ENCODE measurements around the gene TWF2.

The TWF2 gene

DNA sequence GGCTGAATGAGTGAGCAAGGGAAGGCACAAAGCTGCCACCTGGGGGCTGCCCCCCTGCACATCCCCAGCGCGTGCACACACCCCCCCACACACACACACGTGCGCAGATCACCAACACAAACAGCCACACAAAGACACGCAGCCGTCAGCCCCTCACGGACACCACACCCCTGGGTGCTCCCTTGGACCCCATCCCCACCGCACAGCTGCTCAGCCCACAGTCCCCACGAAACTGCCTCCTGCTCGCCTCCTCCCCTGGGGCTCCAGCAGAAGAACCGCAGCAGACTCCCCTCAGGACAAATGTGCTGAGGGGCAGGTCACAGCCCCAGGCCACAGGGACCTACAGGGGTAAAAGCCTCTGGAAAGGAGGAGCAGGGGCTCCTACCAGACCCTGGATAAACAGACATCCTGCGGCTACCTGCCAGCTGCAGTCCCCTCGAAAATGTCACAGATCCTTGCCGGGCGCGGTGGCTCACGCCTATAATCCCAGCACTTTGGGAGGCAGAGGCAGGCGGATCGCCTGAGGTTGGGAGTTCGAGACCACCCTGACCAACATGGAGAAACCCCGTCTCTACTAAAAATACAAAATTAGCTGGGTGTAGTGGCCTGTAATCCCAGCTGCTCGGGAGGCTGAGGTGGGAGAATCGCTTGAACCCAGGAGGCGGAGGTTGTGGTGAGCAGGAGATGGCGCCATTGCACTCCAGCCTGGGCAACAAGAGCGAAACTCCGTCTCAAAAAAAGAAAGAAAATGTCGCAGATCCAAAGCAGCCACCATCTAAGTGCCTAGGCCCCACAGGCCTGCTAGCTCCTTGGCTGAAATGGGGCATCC lies 6.5 kb downstream of the TWF2 start:
- peaks cover 58% of the 10 kb centered on the region for H3K36me3 ChIP-seq
- no peak for TF ChIP-seq Cebpa-rat (IDR thresholded peaks at IDR 0.05)
- peak overlapping the region; percentile 47 for H3K4me3 ChIP-seq
- peak overlapping the region; percentile 67 for H3K9ac ChIP-seq
- H3K27ac ChIP-seq, result peak overlapping the region; percentile 86
- no peaks in the 10 kb centered on the region for H3K9me3 ChIP-seq
- H3K4me1 ChIP-seq, result peaks cover 95% of the 10 kb centered on the region
- H3K4me2 ChIP-seq, result peak overlapping the region; percentile 81
- H4K20me1 ChIP-seq, result peaks cover 34% of the 10 kb centered on the region
- no peaks in the 10 kb centered on the region for H3K27me3 ChIP-seq

DNA sequence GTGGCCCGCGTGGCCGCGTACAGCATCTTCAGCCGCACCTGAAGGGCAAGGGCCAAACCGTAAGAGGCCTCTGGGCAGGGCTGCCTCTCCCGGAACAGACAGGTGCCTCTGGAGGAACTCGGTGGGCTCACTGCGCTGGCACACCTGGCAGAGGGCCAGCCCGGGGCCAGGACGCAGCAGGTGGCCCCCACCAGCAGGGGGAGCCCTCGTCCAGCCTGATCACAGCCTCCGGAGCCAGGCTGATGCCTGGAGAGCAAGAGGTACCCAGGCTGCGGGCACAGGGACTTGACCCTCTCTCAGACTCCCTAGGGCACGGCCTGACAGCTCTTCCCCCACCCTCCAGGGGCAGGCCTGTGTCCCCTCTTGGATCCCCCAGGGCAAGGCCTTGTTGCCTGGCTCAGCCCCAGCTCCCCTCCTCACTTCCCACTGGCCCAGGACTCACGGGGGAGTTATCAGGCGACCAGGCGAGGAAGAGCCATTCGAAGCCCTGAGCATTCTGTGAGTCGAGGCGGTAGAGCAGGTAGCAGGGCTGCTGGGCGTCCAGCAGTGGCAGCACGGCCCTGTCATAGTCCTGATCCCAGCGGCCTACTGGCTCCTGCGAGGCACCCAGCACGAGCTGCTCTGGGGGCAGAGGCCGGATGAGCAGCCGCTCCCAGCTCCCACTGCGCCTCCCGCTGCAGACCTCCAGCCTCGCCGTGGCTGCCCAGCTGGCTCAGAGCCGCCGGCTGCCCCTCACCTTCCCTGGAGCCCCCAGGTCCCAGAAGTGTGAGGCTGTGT lies 7.3 kb downstream of the TWF2 start:
- Histone ChIP-seq H3K4me1 (peaks cover 95% of the 10 kb centered on the region), H3K4me2 (peak overlapping the region; percentile 81), H3K27ac (peak overlapping the region; percentile 86), H3K36me3 (peaks cover 60% of the 10 kb centered on the region), H3K27me3 (no peaks in the 10 kb centered on the region), H3K9me3 (no peaks in the 10 kb centered on the region), H4K20me1 (peaks cover 26% of the 10 kb centered on the region), H3K9ac (peak overlapping the region; percentile 67), H3K4me3 (peak overlapping the region; percentile 47)
- no peak for TF ChIP-seq Cebpa-rat (IDR thresholded peaks at IDR 0.05)

DNA sequence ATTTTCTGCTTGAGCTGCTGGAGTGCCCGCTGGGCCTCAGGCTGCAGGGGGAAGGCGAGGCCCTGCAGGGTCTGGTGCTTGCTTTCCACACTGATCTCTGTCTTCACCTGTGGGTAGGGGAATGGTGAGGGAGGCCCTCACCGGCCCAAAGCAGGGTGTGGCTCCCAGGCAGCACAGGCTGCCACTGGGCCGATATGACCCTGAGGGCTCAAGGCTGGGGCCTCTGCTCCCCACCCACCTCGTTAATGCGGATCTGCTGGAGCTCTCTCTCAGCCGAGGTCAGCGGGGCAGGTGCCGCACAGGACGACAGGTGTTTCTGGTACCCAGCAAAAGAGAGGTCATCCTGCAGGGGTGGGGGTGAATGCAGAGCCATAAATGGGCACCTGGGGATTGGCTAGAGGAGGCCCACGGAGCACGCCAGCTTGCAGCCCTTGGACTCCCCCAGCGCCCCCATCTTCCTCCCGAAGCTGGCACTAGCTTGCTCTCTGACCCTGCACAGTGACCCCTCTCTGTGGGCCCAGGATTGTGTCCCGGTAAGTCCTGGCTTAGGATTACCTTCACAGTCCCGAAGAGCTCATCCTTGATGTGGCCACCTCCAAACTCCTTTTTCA lies 8.0 kb downstream of the TWF2 start:
- Histone ChIP-seq H3K9me3 (no peaks in the 10 kb centered on the region), H3K27me3 (no peaks in the 10 kb centered on the region), H4K20me1 (peaks cover 20% of the 10 kb centered on the region), H3K27ac (peak overlapping the region; percentile 86), H3K4me2 (peak overlapping the region; percentile 81), H3K4me3 (0 out of 2 replicates have a peak overlapping the region, but pooled peaks have one; percentile 47), H3K36me3 (peaks cover 60% of the 10 kb centered on the region), H3K9ac (peak overlapping the region; percentile 67; the same call in 1 of the 2 replicates), H3K4me1 (peaks cover 95% of the 10 kb centered on the region)
- no peak for TF ChIP-seq Cebpa-rat (IDR thresholded peaks at IDR 0.05)

DNA sequence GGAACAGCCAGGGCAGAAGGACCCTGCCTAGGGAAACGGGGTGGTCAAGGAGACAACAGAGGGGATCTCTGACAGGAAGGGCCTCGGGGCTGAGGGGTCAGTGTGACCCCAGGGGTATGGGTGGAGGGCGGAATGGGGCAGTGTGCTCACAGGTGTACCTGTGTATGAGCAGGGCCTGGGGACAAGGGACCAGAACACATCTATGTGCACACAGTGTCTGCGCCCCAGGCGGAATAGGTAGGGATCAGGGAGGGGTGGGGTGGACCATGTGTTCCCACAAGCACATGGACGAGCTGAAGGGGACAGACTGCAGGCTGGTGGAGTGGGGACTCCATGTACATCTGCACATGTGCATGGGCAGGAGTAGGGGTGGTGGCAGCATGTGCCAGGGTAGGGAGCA lies 8.5 kb downstream of the TWF2 start:
- Histone ChIP-seq H3K4me3 (no peak overlapping the region), H3K9ac (0 out of 2 replicates have a peak overlapping the region, but pooled peaks have one; percentile 67), H3K4me1 (peaks cover 93% of the 10 kb centered on the region), H3K9me3 (no peaks in the 10 kb centered on the region), H3K4me2 (peak overlapping the region; percentile 81), H4K20me1 (peaks cover 20% of the 10 kb centered on the region), H3K27ac (peak overlapping the region; percentile 86), H3K36me3 (peaks cover 56% of the 10 kb centered on the region), H3K27me3 (no peaks in the 10 kb centered on the region)
- no peak for TF ChIP-seq Cebpa-rat (IDR thresholded peaks at IDR 0.05)

DNA sequence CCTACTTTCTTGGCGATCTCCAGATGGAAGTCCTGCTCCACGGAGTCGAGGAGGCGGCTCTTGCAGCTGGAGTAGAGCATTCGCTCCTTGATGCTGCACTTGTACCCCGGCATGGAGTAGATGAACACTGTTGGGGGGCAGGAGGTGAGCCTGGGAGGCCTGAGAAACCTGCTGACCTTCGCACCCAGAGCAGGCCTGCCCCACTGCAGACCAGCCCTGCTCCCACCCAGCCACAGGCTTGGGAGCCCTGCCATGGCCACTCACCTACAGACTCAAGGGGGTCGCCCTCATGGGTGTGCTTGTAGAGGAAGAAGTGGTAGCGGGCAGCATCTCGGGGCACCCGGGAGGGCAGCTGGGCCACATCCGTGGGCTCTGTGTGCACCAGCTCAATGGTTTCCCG lies 9.3 kb downstream of the TWF2 start:
- Histone ChIP-seq H3K9ac (no peak overlapping the region), H3K4me1 (peaks cover 94% of the 10 kb centered on the region), H3K9me3 (no peaks in the 10 kb centered on the region), H3K36me3 (peaks cover 50% of the 10 kb centered on the region), H3K27me3 (no peaks in the 10 kb centered on the region), H3K4me3 (no peak overlapping the region), H3K27ac (peak overlapping the region; percentile 50; the same call in 1 of the 2 replicates), H4K20me1 (peaks cover 20% of the 10 kb centered on the region), H3K4me2 (no peak overlapping the region)
- TF ChIP-seq Cebpa-rat (IDR thresholded peaks at IDR 0.05), result no peak

DNA sequence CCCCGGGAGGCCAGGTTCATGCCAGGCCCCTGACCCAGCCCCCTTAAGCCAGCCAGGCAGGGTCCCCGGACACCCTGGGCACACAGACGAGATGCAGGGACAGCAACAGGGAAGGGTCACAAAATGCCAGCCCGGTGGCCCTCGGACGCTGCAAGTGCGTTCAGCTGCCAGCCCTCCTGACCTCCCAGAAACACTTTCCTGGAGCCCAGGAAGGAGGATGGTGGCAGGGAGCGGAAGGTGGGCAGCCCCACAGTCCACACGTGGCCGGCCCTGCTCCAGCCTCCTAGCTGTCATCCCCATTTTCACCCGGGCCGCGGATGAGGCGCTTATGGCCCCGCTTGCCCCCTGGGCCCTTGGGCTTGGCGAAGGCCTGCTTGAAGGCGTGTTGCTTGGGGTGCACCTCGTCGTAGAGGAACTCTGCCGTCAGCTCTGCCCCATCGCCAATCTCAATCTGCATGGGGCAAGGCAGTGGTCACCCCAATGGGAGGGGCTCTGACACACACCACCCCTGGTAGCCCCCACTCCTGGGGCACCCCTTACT lies 10.1 kb downstream of the TWF2 start:
- peak overlapping the region; percentile 97; the same call in 1 of the 2 replicates for H3K4me2 ChIP-seq
- H3K27ac ChIP-seq, result peak overlapping the region; percentile 96

DNA sequence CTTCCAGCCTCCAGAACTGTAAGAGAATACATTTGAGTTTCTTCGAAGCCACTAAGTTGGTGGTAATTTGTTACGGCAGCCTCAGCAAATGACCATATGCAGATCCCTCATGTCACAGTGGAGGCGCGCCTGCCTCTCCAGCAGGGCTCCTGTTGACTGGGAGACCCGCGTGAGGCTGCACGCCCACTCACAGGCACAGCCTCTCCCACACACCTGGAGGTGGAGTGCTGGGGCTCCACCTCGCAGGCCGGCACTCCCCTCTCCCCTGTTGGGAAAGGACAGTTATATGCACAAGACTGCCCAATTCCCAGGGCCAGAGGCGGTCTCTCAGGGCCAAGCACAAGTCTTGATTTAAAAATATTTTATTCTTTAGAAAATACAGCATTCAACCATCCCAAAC lies 10.7 kb downstream of the TWF2 start:
- Histone ChIP-seq H3K9me3 (no peaks in the 10 kb centered on the region), H4K20me1 (peaks cover 20% of the 10 kb centered on the region), H3K4me2 (peak overlapping the region; percentile 97), H3K27me3 (no peaks in the 10 kb centered on the region), H3K9ac (peak overlapping the region; percentile 20), H3K27ac (peak overlapping the region; percentile 96), H3K4me3 (no peak overlapping the region), H3K4me1 (peaks cover 94% of the 10 kb centered on the region), H3K36me3 (peaks cover 41% of the 10 kb centered on the region)
- no peak for TF ChIP-seq Cebpa-rat (IDR thresholded peaks at IDR 0.05)

More for the DNA sequence above, 10.1 kb downstream of the TWF2 start:
- no peak for TF ChIP-seq Cebpa-rat (IDR thresholded peaks at IDR 0.05)
- peaks cover 94% of the 10 kb centered on the region for H3K4me1 ChIP-seq
- no peaks in the 10 kb centered on the region for H3K27me3 ChIP-seq
- H3K9me3 ChIP-seq, result no peaks in the 10 kb centered on the region
- peaks cover 42% of the 10 kb centered on the region for H3K36me3 ChIP-seq
- peak overlapping the region; percentile 20; the same call in 1 of the 2 replicates for H3K9ac ChIP-seq
- H4K20me1 ChIP-seq, result peaks cover 20% of the 10 kb centered on the region
- no peak overlapping the region for H3K4me3 ChIP-seq

DNA sequence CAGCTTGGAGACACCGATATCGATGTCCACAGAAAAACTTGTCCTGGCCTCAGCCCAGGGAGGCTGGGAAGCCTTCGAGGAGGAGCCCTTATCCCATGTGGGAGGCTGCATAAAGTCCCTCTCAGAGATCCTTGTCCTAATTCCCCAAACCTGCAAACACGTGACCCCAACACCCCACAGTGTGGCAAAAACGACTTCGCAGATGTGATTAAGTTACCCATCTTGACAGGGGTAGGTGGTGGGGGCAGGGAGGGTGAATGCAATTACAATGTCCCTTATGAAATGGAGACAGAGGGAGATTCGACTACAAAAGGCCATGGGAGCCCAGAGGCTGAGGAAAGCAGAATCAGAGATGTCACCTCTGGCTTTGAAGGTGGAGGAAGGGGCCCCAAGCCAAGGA lies 11.2 kb downstream of the TWF2 start:
- Histone ChIP-seq H3K9me3 (no peaks in the 10 kb centered on the region), H4K20me1 (peaks cover 20% of the 10 kb centered on the region), H3K4me3 (no peak overlapping the region), H3K4me2 (peak overlapping the region; percentile 97), H3K9ac (peak overlapping the region; percentile 82; the same call in 1 of the 2 replicates), H3K36me3 (peaks cover 44% of the 10 kb centered on the region), H3K27me3 (no peaks in the 10 kb centered on the region), H3K27ac (peak overlapping the region; percentile 96), H3K4me1 (peaks cover 94% of the 10 kb centered on the region)
- TF ChIP-seq Cebpa-rat (IDR thresholded peaks at IDR 0.05), result no peak

DNA sequence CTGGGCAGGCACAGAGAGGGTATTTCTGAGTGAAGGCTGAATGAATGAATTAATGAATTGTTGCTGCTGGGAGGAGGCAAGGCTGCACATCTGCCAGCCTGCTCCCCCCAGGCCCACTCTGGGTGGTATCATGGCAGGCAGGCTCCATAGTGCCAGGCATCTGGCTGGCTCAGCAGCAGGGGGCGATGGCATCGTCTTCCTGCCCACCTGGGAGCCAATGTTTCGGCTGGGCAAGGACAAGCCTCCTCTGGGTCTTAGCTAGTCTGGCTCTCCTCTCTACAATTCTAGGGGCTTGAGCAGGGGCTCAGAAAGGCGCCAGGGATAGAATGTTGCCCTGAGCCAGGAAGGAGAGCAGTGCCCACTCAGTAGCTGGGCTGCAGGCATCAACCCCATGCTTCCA lies 11.8 kb downstream of the TWF2 start:
- Histone ChIP-seq H3K4me1 (peaks cover 94% of the 10 kb centered on the region), H3K27ac (peak overlapping the region; percentile 96), H3K9me3 (no peaks in the 10 kb centered on the region), H3K4me2 (peak overlapping the region; percentile 97), H3K27me3 (no peaks in the 10 kb centered on the region), H4K20me1 (peaks cover 18% of the 10 kb centered on the region), H3K4me3 (no peak overlapping the region), H3K36me3 (peaks cover 51% of the 10 kb centered on the region), H3K9ac (peak overlapping the region; percentile 82)
- no peak for TF ChIP-seq Cebpa-rat (IDR thresholded peaks at IDR 0.05)

Data from BLaER1 (cell line).